Measurements from ENCODE around the gene ZSCAN1. TPM values are rescaled to one million over a fixed set of nuclear protein-coding genes. Genes with fewer than 3 reads are reported as not detected.

Gene ZSCAN1
- total and polyA plus RNA-seq, 11 donors = 0.14 TPM; not detected in 10

DNA sequence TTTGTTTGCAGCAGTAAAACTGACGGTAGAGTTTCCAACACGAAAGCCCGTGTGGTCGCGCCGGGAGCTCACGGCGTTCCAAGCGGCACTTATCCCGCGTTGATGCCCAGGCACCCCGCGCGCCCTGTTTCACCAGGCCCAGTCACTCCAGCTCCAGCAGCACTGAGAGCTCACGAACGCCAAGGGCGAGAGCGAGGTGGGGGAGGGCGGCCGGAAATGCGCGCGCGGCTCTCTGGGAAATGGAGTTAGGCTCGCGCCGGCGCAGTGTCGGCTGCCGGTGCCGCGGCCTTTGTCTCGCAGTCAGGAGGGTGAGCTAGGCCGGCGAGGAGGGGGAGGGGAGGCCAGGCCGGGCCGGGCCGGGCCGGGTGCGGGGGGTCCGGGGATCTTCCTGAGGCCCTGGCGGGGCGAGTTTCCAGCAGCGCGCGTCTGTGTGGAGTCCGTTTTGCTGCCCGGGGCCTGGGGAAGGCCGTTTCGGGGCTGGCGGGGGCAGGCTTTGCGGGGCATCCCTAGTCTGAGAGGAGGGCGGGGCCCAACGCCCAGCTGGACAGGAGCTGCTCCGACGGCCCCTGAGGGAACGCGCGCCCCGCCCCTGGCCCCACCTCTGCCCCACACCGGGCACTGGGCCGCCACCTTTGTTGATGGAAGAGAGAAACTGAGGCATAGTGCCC lies 25.3 kb downstream of the ZSCAN1 start, which contains the start of gene ZNF135:
TSS of gene ZNF135 (plus strand) at position 280 of the 668 bp plus-strand sequence. CDS start 721 bp downstream, outside the sequence.
- Histone ChIP-seq H3K4me1 (peaks cover 0 to 25% (median 11%) of the 10 kb centered on the region in 12 donors), H3K4me3 (peak within 1 kb of the TSS; percentile 47 to 95 (median 72)), H3K9me3 (peaks cover 0 to 52% (median 2%) of the 10 kb centered on the region in 12 donors), H3K36me3 (peaks cover 0 to 25% (median 1%) of the 10 kb centered on the region in 9 donors), H3K27ac (peak within 1 kb of the TSS; percentile 78 to 100 (median 95)), H3K27me3 (no peaks in the 10 kb centered on the region)
- DNase-seq (peak; percentile 93 to 95 (median 94)), ATAC-seq (peak; percentile 95 to 97 (median 97))
- TF ChIP-seq, protein P1, sequence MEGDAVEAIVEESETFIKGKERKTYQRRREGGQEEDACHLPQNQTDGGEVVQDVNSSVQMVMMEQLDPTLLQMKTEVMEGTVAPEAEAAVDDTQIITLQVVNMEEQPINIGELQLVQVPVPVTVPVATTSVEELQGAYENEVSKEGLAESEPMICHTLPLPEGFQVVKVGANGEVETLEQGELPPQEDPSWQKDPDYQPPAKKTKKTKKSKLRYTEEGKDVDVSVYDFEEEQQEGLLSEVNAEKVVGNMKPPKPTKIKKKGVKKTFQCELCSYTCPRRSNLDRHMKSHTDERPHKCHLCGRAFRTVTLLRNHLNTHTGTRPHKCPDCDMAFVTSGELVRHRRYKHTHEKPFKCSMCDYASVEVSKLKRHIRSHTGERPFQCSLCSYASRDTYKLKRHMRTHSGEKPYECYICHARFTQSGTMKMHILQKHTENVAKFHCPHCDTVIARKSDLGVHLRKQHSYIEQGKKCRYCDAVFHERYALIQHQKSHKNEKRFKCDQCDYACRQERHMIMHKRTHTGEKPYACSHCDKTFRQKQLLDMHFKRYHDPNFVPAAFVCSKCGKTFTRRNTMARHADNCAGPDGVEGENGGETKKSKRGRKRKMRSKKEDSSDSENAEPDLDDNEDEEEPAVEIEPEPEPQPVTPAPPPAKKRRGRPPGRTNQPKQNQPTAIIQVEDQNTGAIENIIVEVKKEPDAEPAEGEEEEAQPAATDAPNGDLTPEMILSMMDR (IDR thresholded peaks at IDR 0.05) = no peak
- TF ChIP-seq POLR2A (IDR thresholded peaks at IDR 0.05) = peak in 1 of 2 donors; percentile 31
- WGBS, 4 donors = 0 to 1% (median 1%) methylated on average over 22 to 62 of the region's 62 CpGs
- intact Hi-C loops (cut with DNase I) = loop anchor here in 6 of 10 donors (1.0 to 5.0 kb wide), 5 partner anchors 37 to 57 kb away; partner anchors contain the start of genes ZSCAN18 (in 4 of the 6) and ZNF606 (in 1 of the 6)

DNA sequence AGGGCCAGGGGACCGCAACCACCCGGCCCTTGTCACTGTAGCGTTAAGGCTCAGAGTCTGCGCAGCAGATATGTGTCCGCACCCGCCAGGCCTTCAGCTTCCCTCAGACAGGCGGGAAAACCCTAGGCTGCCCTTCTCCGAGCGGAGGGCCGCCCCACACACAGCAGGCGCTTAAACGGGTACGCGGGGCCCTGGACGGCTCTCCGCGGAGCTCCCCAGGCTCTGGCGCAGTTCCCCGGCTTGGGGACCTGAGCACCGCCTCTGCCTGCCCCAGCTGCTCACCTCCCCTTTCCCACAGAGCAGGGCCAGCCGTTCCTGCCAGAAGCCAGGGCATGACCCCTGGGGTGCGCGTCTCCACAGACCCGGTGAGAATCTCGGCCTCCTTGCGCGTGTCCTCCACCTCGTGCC lies 25.9 kb downstream of the ZSCAN1 start:
- H3K9me3 ChIP-seq = peaks cover 0 to 53% (median 4%) of the 10 kb centered on the region in 12 donors
- ATAC-seq (peak in 1 of 4 donors; percentile 3), DNase-seq (no peak)
- peaks cover 0 to 19% (median 8%) of the 10 kb centered on the region in 12 donors for H3K4me1 ChIP-seq
- H3K4me3 ChIP-seq = peak overlapping the region; percentile 47 to 95 (median 72)
- intact Hi-C loops (cut with DNase I) = loop anchor here in 7 of 10 donors (1.0 to 5.0 kb wide), 5 partner anchors 37 to 57 kb away; partner anchors contain the start of genes ZSCAN18 (in 5 of the 7) and ZNF606 (in 1 of the 7)
- H3K36me3 ChIP-seq = peaks cover 0 to 30% (median 6%) of the 10 kb centered on the region in 9 donors
- H3K27ac ChIP-seq = peak overlapping the region; percentile 78 to 100 (median 95)
- no peaks in the 10 kb centered on the region for H3K27me3 ChIP-seq
- TF ChIP-seq POLR2A (IDR thresholded peaks at IDR 0.05) = no peak
- TF ChIP-seq, protein P1 (IDR thresholded peaks at IDR 0.05) = no peak
- 6 to 24% (median 16%) methylated on average over 12 to 28 of the region's 28 CpGs for WGBS, 4 donors

DNA sequence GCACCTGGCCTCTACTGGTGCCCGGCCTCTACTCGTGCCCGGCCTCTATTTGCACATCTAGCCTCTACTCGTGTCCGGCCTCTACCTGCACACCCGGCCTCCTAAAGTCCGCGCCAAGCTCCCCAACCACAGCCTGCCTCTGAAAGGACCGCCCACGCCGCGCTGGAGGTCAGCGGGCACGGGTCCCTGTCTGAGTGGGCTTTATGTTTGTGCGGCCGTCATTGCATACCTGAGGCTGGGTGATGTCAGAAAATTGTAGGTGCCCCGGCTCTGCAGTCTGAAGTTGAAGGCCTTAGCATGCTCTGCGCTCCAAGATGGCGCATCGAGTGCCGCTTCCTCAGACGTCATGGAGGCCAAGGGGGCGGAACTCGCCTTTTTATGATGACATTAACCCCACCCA lies 26.4 kb downstream of the ZSCAN1 start:
- Histone ChIP-seq H3K36me3 (peaks cover 0 to 36% (median 8%) of the 10 kb centered on the region in 9 donors), H3K9me3 (peaks cover 0 to 58% (median 9%) of the 10 kb centered on the region in 12 donors), H3K4me1 (peaks cover 0 to 16% (median 8%) of the 10 kb centered on the region in 12 donors), H3K4me3 (peak overlapping the region in 9 of 12 donors; percentile 64 to 95 (median 77)), H3K27me3 (no peaks in the 10 kb centered on the region), H3K27ac (peak overlapping the region in 3 of 12 donors; percentile 90 to 95 (median 94))
- TF ChIP-seq, protein P1 (IDR thresholded peaks at IDR 0.05) = no peak
- no peak for TF ChIP-seq POLR2A (IDR thresholded peaks at IDR 0.05)
- no peak for DNase-seq
- no peak for ATAC-seq
- 75 to 96% (median 91%) methylated on average over 24 of the region's 24 CpGs for WGBS, 4 donors
- intact Hi-C loops (cut with DNase I) = loop anchor here in 1 of 10 donors (5.0 kb wide), 1 partner anchor 37 kb away; the partner anchor contains the start of gene ZSCAN18

DNA sequence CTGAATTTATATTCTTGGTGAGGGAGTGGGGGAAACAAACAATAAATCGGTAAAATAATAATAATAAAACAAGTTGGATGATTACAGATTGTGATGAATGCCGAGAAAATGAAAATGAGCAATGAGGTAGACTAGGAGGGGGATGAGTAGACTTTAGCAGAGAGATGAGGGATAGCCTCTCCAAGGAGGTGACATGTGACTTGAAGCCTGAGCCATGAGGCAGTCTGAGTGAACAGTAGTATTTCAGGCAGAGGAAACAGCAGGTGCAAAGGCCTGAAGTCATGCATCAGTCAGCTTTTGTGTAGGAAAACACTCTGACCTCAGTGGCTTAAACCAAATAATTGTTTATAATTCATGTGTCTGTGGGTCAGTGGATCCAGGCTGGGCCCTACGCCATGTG lies 29.9 kb downstream of the ZSCAN1 start:
- 96 to 99% (median 98%) methylated on average over 3 of the region's 3 CpGs for WGBS, 4 donors
- peaks cover 0 to 75% (median 43%) of the 10 kb centered on the region in 12 donors for H3K9me3 ChIP-seq

More for the DNA sequence above, 29.9 kb downstream of the ZSCAN1 start:
- ATAC-seq = no peak
- DNase-seq = no peak
- Histone ChIP-seq H3K4me1 (peaks cover 0 to 10% (median 5%) of the 10 kb centered on the region in 12 donors), H3K27ac (no peak overlapping the region), H3K27me3 (no peaks in the 10 kb centered on the region), H3K4me3 (no peak overlapping the region), H3K36me3 (peaks cover 2 to 70% (median 34%) of the 10 kb centered on the region in 9 donors)
- intact Hi-C loops (cut with DNase I) = loop anchor here in 1 of 10 donors (5.0 kb wide), 1 partner anchor 34 kb away; the partner anchor contains the start of gene ZSCAN18
- no peak for TF ChIP-seq POLR2A (IDR thresholded peaks at IDR 0.05)
- TF ChIP-seq, protein P1 (IDR thresholded peaks at IDR 0.05) = no peak

Data from heart left ventricle (tissue), 16 donors.